Fibroblast of villous mesenchyme (primary cell): ENCODE measurements around the gene BSND. TPM values are rescaled to one million over a fixed set of nuclear protein-coding genes. Genes with fewer than 3 reads are reported as not detected.
A peak's percentile ranks its signal among the peaks of the same experiment; 100 is the strongest.

Source experiments
- DNase-seq: peaks from one replicate; pipeline ENCODE4 v3.0.0-alpha.2; 2010; ENCODE audit warnings: low read depth
- H3K4me3 ChIP-seq: 2 replicates; pipeline ENCODE4 v1.5.1; 2011; ENCODE audit warnings: low read depth, mild to moderate bottlenecking, low read length
- CTCF ChIP-seq: IDR thresholded peaks from 2 replicates; pipeline ENCODE4 v1.5.1; 2012; ENCODE audit warnings: low read depth, mild to moderate bottlenecking, low read length; ENCODE audit not compliant: insufficient read depth
- total RNA-seq: library from RNA; depleted of rRNA; stranded (reverse); fragments of >200 nt; gene quantifications from 2 replicates; pipeline ENCODE4 v1.2.3, GENCODE V29; 2012

The BSND gene
- total RNA-seq, 1 donor: not detected

DNA sequence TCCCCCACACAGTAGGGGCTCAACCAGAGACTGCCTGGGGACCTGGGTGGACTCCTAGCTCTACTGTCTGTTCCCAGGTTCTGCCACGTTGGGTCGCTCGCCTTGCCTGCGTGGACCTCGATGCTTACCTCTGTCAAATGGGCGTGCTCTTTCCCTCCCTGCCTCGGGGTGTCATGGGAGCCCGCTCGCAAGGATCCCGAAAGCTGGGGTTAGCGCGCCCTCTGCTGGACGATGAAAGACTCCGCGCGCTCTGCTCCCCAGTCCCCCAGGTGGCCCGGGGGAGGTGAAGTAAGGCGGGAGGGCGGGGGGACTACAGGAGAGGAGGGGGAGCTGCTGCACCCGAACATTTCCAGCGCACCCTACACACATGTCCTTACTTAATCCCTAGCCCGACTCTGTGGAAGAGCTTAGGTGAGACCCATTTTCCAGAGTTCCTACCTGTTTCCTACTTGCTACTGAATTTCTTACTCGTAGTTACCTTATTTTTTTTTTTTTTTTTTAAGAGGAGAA, 2.3 kb upstream of the BSND start:
- peak; percentile 75 for TF ChIP-seq CTCF
- H3K4me3 ChIP-seq: no peak overlapping the region
- peak; percentile 53 for DNase-seq

GRCh38 chr1:54996869-54997710, 1.6 kb upstream of the BSND start:
- TF ChIP-seq CTCF: no peak
- DNase-seq: no peak
- no peak overlapping the region for H3K4me3 ChIP-seq

- no peak overlapping the region for H3K4me3 ChIP-seq
- no peak for DNase-seq
- TF ChIP-seq CTCF: no peak
Observed at GRCh38 chr1:54997711-54997986, 1.1 kb upstream of the BSND start.

GRCh38 chr1:54998100-54998499, 633 bp upstream of the BSND start:
- DNase-seq: no peak
- no peak for TF ChIP-seq CTCF

DNA sequence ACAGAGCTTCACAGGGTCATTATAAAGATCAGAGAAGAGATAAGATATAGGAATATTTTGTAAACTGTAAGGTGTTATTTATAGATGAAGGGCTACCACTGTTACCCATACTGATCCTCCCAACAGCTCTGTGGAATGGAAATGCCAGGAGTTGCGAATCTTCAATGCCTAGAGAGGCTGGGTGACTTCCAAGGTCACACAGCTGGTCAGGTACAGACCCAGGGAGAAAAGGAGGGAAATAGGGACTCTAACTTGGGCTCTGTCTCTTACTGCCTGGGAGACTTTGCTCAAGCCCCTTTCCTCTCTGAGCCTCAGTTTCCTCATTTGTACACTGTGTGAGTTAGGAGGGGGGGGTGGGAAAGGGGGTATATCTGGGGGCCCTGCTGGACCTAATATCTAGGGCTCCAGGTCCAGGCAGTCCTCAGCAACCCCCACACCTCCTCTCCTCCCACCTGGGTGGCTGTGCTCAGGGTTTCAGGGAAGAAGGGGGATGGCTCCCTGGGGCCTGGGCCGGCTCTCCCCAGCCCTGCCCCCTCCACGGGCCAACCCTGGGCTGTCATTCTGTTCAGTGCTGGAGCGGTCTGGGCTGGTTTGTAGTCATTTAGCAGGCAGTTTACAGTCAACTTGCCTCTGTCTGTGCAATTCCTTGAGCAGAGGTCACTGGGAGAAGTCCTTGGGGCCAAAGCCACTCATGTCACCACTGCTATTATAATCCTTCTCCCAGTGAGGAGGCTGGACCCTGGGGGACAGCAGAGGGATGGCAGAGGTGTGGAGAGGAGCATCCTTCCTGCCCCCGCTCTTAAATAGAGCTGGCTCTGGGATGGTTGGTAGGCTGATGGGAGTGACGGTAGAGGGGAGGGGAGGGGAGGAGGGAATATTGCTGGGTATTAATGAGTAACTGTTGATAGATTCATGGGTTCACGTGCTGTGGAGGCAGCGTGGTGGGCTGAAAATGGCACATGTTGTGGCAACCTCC, 1.7 kb downstream of the BSND start:
- no peak overlapping the region for H3K4me3 ChIP-seq
- no peak for DNase-seq
- TF ChIP-seq CTCF: no peak

More at GRCh38 chr1:54998100-54998499, 633 bp upstream of the BSND start:
- no peak overlapping the region for H3K4me3 ChIP-seq

DNA sequence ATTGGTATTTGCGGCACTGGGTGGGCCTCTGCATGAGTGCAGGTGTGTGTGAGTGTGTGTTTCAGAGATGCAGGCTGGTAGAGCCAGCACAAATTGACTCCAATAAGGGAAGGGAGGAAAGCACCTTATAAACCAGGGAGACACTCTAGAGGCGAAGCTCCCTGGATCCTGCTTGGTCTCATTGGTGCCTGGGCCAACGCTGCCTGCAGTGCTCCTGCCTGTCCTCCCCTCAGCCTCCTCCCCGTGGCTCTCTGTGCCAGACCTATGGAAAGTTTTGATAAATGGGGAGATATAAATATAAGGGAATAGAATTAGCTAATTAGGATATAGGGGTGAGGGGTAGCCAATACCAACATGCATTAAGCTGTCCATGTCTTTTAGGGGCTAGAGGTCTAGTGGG, 2.6 kb downstream of the BSND start:
- no peak overlapping the region for H3K4me3 ChIP-seq
- no peak for DNase-seq
- TF ChIP-seq CTCF: no peak
